GM21515 (cell line): ENCODE results near the gene AMDHD1.
A peak's percentile ranks its signal among the peaks of the same experiment; 100 is the strongest.

Experiments used
- ATAC-seq: cut with Tn5 transposase; IDR thresholded peaks from one replicate; pipeline ENCODE4 v1.9.1; 2021; ENCODE audit not compliant: unreplicated experiment

The AMDHD1 gene

GRCh38 chr12:95943330-95943842 lies at the start of gene AMDHD1:
TSS of gene AMDHD1 (plus strand) at chr12:95943331. CDS start at chr12:95943399, 68 bp downstream.
- peak; percentile 64 for ATAC-seq

- no peak for ATAC-seq
Measured at GRCh38 chr12:95896846-95897245, 46.3 kb upstream of the AMDHD1 start.

DNA sequence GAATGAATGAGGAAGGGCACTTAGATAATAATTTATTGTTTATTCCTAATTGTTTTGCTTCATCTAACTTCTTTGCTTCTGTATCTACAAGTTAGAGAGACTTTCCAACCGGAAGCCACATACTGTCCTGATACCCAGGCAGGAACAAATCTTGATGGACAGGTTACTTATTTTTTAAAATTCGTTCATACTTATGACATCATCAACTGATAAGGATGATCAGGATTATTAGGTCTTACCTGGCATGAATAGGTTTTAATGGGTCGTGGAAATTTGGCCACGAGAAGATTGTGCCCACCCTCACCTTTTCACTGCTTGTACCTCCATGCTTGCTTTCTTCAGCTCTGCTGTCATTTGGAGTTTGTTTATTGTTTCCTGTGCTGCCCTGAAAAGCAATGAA lies 45.0 kb upstream of the AMDHD1 start:
- no peak for ATAC-seq

DNA sequence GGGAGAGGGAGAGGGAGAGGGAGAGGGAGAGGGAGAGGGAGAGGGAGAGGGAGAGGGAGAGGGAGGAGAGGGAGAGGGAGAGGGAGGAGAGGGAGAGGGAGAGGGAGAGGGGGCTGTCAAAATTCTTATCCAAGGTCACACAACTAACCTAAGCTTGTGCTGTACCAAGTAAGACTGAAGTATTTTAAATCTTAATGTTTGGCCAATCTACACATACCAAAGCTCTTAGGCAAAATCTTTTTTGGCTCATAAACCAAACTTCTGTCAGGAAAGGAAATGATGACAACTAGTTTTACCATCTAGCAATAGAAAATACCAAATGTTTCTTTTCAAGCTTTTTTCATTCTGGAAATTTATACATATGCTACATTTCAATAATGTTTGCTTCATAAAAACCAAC lies 34.6 kb upstream of the AMDHD1 start:
- ATAC-seq, result no peak

GRCh38 chr12:95909871-95910270 lies 33.3 kb upstream of the AMDHD1 start:
- no peak for ATAC-seq

GRCh38 chr12:95918194-95918993 lies 24.7 kb upstream of the AMDHD1 start:
- ATAC-seq, result peak; percentile 90

DNA sequence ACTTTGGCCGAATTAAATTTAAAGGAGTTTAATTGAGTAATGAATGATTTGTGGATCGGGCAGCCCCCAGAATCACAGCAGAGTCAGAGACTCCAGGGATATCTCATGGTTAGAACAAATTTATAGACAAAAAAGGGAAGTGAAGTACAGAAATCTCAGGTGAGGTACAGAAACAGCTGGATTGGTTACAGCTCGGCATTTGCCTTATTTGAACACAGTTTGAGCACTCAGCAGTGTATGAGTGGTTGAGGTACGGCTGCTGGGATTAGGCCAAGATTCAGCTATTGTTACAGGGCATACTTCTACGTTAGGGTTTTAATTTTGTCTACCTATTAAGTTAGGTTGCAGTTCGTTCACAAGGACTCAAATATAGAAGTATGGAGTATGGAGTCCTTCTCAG lies 24.0 kb upstream of the AMDHD1 start:
- no peak for ATAC-seq

DNA sequence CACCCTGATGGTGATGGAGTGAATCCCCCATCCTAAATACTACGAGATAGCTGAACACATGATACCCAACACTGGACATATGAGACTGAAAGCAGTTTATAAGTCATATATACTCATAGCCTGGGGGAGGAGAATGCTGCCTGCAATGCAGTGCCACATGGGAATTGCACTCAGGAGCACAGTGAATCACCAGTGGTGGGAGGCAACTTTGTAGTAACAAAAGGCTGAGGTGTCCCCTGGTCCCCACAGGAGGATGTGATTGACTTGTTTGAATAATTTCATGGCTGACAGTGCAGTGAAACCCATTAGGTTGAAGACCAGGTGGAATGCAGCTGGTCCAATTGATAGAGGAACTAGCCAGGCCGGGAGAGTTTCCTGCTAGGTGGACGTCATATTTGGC lies 20.9 kb upstream of the AMDHD1 start:
- ATAC-seq, result no peak

- no peak for ATAC-seq
Measured at GRCh38 chr12:95940514-95940913, 2.6 kb upstream of the AMDHD1 start.

DNA sequence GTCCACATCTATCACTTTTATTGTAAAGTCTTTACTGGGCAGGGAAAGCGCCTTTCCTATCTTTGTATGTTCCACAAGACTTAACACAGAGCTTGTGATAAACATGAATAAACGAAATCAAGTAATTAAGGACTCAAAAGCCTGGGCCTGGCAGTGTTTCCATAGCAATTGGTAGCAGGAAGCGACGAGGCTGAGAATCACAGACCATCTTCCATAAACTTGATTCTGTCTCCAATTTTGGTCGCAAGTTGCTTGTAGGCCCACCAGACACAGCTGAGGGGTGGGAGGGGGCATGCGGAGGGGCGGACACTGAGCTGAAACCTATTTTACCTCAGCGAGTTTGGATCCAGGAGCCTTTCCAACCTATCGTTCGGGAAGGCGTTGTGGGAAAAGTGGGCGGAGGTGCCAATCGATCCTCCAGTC lies 1.0 kb upstream of the AMDHD1 start:
- no peak for ATAC-seq

DNA sequence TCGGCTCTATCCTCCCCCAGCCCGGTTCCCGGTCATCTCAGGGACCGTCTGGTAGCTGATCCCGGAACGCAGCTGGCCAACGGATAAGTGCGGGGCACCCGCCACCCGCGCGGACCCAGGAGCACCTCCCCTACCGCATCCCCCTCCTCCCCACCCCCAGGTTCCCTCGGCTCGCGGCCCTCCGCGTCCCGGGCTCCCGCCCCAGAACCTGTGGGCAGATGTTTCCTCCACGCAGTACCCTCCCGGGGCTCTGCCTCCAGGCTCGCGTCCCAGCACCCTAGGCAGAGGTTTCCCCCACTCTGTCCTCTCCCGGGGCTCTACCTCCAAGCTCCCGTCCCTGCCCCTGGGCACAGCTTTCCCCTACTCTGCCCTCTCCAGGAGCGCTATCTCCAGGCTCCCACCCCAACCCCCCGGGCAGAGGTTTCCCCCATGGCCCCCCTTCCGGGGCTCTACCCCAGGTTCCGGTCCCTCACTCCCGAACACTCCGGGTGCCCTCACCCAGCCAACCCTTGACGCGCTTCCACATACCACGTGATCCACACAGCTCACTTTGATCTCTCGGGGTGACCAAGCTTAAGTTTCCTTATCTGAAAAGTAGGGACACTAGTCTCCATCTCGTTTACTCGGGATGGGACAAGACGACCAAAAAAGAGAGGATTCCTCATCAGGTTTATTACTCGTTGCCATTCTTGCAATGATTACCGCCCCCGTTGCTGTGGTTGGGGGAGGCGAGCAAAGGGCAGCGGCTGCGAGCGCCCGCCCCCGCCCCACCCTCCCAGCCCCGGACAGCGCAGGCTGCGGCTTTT lies 404 bp upstream of the AMDHD1 start, which contains the start of gene CCDC38:
TSS of gene CCDC38 (minus strand) at position 91 of the 806 bp plus-strand sequence. CDS start 6,105 bp downstream, outside the sequence.
- peak; percentile 99 for ATAC-seq

DNA sequence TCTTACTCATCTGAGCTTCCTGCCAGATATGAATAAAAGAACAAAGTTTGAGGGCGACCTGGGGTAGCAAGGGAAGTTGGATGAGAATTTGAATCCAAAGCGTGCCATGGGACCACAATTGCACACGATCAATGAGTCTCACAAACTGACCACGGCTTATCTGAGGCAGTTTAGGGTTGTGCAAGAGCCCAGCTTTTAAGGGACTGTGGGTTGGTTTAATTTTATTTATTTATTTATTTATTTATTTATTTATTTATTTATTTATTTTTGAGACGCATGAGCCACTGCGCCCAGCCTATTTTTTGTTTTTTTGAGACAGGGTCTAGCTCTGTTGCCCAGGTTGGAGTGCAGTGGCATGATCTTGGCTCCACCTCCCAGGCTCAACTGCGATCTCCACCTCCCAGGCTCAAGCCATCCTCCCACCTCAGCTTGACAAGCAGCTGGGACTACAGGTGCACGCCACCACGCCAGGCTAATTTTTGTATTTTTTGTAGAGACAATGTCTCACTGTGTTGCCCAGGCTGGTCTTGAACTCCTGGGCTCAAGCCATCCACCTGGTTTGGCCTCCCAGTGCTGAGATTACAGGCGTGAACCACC lies 1.1 kb downstream of the AMDHD1 start:
- no peak for ATAC-seq

- no peak for ATAC-seq
Measured at GRCh38 chr12:95949477-95950206, 6.5 kb downstream of the AMDHD1 start.

DNA sequence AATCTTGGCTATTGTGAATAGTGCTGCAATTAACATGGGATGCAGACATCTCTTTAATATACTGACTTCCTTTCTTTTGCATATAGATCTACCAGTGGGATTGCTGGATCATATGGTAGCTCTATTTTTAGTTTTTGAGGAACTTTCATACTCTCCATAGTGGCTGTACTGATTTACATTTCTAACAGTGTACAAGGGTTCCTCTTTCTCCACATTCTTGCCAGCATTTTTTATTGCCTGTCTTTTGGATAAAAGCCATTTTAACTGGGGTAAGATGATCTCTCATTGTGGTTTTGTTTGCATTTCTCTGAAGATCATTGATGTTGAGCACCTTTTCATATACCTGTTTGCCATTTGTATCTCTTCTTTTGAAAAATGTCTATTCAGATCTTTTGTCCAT lies 8.4 kb downstream of the AMDHD1 start:
- no peak for ATAC-seq

DNA sequence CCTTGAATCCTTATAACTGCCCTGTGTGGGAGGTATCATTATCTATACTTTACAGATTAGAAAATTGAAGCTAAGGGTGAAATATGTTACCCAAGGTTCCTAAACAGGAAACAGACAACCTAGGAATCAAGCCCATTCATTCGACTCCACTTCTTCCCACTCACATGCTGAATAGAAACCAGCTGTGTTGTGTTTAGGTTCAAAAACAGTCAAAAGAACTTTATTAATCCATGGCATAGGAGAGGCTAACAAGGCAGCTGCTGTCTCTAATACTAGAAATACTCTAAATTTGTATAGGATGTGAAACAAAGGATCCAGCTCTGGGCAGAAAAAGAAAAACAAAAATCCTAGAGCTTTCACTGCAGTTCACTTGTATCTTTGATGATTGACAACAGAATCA lies 9.9 kb downstream of the AMDHD1 start:
- no peak for ATAC-seq

DNA sequence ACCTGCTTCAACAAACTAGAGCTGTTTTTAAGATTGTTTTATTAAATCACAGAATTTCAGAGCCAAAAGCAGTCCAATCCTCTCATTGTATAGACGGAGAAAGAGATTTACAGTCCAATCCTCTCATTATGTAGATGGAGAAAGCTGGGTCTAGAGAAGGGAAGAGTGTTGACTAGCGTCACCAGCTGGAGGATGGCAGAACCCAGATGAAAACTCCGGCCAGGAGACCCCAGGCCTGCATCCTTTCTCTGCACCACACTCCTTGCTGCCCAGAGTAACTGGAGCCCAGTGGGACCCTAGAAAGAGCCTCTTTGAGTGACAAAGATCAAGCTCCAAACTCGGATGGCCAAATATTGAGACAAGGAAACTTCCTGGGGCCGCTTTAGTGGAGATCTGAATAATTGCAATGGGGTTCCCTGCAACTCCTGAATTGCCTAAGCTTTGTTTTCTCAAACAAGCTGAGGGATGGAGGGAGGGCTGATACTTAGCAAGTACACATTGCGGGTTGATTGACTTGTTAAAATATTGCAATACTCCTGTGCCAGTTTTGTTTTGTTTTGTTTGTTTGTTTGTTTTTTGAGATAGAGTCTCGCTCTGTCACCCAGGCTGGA lies 12.5 kb downstream of the AMDHD1 start:
- no peak for ATAC-seq

DNA sequence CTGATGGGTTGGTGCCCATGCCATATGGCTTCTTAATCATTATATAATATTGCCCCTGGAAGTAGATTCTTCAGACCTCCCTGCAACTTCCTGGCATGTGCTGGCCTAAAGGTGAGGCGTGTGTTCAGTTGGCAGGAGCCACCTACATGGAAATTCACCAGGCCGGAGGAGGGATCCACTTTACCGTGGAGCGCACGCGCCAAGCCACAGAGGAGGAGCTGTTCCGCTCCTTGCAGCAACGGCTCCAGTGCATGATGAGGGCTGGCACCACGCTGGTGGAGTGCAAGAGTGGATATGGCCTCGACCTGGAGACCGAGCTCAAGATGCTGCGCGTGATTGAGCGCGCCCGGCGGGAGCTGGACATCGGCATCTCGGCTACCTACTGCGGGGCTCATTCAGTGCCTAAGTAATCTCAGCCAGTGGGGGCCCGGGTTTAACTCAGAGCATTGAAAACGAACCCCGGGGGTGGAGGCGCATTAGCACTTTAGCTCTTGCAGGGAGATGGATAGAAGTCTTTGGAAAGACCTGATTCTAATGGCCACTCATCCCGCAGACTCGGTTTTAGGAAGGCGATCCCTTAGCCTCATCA lies 13.5 kb downstream of the AMDHD1 start:
- ATAC-seq, result no peak

GRCh38 chr12:95959107-95959506 lies 16.0 kb downstream of the AMDHD1 start:
- no peak for ATAC-seq

DNA sequence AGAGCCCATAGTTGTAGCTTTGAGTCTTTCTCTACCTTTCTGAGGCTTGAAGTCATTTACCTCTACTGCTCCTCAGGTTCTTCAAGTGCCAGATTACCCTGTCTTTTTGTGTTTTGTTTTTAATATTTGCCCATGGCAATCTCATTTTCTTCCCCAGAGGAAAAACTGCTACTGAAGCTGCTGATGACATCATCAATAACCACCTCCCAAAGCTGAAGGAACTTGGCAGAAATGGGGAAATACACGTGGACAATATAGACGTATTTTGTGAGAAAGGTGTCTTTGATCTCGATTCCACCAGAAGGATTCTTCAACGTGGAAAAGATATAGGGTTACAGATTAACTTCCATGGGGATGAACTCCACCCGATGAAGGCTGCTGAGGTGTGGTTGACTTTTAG lies 17.1 kb downstream of the AMDHD1 start:
- ATAC-seq, result no peak

DNA sequence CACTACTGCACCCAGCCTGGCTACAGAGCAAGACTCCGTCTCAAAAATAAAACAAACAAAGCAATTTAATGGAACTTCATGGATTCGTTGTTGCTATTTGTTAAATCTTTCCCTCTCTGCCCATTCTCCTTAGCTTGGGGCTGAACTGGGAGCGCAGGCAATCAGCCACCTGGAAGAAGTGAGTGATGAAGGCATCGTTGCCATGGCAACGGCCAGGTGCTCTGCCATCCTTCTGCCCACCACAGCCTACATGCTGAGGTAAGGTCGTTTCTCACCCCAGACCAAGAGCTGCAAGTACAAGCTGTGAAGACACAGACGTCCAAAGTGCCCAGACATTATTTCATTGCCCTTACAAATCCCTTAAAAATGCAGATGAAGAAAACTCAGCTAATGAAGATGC lies 19.1 kb downstream of the AMDHD1 start:
- ATAC-seq, result no peak
